ENCODE data around the gene SH3D19.

SH3D19 gene

DNA sequence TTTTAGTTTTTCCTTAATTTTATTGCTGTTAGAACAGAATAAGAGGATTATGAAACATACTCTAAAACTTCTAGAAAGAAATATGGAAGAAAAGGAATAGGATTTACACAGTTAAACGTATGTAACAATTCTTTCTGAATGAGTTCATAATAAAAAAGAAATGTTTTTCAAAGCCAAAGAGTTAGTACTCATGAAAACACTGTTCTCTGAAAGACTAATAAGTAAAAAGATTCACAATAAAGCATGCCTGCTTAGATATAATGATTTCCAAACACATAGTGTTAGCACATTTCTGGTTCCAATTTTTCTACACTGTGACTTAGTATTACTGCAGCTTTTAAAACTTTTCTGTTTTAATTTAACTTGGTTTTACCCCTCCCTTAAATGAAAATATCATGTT, 98.2 kb downstream of the SH3D19 start:
- DNase-seq: no peak

DNA sequence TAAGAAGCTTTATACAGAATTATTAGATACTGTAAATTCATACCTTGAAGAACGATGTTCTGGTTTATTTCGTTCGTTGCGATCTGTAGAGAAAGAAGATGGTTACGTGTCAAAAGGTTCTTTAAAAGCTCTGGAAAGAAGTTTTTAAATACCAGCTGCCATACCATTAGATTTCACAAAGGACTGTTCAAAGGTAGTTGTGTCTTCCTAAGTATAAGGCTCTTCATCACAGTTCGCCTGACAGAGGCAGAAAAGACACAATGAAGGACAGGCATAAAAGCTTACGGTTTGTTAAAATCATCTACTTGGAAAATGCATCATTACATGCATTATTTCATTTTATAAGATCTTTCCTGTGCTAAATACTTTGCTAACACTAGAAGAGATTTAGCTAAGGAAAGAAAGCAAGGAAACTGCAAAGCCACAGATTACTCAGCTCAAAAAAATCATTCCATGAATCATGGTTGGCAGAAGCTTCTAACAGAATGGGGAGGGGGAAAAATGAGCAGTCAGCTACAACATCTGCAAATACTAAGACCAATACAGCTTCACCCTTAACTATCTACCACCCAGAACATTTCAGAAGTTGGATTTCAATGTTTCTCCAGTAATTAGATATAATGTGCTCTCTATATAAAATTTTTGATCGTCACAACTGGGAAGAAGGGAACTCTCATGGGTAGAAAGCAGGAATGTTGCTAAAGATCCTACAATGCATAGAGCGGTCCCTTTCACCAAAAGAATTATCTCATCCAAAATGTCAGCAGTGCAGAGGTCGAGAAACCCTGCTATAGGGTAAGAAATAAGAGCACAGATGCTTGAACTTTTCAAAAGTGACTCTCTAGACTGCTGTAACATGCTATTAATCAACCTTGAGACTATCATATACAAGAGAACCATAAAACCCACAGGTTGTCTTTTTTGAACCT, 99.1 kb downstream of the SH3D19 start:
- no peak for DNase-seq

DNA sequence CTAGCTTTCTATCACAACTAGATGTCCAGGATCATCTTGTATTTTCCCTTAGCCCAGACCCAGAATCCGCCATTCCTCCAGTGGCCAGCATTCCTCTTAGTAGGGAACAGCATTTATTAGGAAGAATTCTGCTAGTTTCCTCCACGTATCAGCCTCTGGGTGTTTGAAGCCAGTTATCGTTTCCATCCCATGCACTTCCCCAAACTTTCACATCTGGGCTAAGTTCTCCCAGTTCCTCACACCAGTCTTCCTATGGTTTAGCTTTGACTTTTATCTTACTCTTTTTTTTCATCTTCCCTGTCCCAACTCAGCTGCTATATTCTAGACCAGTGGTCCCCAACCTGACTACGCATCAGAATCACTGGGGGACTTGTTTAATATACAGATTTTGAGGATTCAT, 101.9 kb downstream of the SH3D19 start:
- no peak for DNase-seq

DNA sequence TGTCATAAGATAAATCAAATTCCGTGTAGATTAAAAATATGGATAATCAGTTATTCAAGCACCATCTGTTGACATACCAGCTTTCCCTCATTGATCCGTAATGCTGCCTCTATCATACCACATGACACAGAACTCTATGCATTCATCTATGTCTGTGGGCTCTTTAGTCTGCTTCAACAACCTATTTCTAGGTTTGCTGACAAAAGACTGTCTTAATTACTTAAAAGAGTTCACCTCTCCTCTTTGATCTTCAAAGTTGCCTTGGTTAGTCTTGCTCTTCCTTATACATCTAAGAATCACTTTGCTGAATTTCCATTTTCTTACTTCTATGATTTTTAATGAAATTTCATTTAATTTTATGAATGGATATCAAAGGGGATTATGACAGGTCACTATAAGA, 105.5 kb downstream of the SH3D19 start:
- DNase-seq: no peak

DNA sequence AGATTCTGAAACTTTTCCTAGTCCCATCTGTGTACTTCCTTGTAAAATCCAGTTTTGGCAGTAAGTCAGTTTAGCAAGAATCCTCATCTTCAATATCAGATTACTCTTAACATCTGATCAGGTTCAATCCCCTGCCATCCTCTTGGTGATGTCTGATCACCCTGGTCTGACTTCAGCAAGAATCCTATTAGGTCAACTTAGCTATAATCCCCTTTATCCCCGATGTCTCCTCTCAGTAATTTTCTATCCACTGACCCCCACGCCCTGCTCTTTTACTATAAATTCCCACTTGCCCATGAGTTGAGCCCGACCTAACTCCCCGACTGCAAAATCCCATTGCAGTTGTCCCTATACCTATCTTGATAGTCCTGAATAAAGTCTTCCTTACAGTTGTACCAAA, 106.3 kb downstream of the SH3D19 start:
- no peak for DNase-seq

DNA sequence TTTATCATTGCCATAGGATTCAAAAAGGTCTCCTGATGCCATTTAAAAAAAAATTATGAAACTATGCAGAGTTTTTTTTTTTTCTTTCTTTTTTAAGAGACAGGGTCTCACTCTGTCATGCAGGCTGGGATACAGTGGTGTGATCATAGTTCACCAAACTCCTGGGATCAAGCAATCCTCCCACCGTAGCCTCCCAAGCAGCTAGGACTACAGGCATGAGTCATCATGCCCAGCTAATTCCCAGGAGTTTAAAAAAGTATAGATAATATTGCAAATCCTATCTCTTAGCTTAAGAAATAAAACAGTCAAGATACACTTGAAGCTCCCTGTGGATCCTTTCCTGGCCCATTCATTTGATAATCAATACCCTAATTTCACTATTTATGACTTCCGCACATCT, 107.1 kb downstream of the SH3D19 start:
- no peak for DNase-seq

DNA sequence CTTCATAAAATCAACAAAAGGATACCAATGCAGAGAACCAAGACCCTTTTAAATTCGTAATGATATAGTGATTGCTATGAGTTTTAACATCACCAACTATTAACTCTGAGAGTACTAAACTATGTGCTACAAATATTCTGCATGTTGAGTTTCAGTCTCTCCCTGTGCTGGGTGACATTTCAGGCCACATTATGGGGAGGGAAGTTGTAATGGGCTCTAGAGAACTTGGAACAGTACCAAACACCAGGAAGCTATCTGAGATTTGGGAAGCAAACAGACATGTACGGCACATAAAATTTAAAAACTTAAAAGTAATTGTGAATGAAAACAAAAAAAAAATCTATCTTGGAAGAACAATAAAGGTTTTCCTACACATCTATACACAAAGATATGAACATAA, 108.1 kb downstream of the SH3D19 start:
- no peak for DNase-seq

DNA sequence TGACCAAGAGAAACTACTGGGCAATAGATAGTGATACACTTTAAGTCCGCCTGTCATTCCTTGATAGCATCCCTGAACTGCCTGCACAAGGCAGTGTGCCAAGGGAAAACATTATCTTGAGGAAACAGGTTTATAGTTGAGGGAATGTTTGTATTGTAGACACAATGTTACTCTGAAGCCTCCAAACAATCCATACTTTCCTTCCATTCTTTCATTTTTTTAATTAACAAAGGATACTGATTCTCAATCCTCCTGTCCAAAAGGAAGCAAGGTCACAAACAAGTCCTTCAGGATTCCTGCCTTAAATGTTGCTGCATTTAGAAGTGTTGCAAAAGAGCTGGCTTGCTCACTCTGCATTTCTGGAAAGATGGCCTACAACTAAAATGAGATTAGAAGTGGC, 110.1 kb downstream of the SH3D19 start:
- DNase-seq: no peak

DNA sequence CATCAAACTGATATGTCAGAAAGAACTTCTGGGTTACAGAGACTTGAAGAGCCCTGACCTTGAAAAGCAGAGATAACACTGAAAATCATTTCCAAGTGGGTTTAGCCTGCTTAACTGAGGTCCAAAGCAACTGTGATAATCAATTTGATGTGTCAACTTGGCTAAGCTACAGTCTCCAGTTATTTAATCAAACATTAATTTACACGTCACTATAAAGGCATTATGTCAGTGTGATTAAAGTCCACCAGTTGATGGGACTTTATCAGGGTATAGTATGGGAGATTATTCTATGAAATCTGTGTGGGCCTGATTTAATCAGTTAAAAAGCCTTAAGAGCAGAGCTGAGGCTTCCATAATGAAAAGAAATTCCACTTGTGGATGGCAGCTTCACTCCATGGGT, 117.5 kb downstream of the SH3D19 start:
- DNase-seq: no peak

DNA sequence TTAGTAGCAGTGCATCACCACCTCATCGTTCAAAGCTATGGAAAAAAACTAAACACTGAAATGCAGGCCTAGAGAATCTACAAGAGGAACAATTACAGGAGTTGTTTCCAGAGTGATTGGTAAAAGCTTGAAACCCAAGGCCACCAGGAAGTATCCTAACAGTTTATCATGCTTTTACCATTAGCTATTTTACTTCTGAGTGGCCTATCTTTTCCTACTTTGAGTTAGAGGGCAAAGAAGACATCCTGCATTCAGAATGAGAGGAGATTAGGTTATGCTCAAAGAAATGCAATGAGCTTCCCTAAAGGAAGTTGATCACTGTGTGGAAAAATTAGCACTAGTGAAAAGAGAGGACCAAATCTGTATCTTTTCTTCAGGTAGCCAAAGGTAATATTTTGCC, 118.2 kb downstream of the SH3D19 start:
- no peak for DNase-seq

DNA sequence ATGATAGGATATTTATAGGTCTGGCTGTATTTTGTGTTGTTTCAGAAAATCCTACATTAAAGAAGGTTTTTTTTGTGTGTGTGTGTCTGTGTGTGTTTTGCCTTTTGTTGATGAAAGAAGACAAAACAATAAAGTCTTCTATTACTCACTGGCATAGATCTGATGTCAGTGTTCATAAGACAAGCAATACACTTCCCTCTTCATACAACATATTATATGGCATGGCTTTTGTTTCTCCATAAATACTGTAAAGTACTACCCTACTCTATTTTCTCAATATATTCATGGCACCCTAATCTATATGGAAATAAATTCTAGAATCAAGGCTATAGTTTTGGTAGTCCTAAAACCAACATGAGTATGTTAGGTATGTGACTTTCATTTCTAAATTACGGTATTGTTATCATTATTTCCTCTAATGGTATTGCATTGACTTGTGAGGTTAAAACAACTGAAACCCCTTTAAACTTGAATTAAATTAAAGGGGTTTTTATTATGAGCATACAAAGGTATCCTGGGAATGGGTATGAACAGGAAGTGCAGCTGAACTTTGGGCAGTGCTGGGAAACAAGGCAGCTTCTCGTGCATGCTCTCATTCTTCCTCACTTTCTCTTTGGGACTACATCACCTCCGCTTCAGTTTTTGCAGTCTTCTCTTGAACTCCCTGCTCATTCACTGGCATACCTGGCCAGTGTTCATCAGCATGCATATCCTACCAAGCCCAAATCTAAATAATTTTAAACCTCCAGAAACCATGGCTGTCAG, 119.0 kb downstream of the SH3D19 start:
- no peak for DNase-seq

DNA sequence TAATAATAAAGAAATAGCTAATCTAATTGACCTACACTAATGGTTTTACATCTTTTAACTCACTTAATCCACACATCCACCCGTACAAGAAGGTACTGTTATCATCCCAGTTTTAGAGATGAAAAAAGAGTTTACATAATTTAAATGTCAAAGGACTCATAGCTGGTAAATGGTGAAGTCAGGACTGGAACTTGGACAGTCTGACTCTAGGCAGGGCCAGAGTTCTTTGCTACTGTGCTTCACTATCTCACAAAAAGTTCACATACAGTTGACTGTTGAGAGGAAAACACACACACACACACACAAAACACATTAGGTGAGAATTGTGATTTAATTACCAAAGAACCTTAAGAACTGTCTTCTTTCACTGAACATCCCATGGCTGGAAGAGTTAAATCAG, 119.7 kb downstream of the SH3D19 start:
- DNase-seq: no peak

DNA sequence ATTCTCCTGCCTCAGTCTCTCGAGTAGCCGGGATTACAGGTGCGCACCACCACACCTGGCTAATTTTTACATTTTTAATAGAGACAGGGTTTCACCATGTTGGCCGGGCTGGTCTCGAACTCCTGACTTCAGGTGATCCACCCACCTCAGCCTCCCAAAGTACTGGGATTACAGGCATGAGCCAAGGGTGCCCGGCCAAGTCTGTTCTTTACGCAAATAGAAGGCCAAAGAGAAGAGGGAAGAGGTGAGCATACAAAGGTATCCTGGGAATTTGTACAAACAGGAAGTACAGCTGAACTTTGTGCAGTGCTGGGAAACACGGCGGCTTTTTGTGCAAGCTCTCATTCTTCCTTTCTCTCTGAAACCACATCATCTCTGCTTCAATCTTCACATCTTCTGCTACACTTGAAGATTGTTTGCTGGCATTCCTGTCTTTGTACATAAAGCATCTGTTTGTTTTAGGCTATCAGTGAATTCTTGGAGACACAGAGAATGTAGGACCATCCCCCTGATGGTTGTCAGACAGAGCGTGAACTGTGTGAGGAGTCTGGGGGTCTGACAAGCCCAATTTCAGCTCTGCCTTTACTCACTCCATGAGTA, 120.4 kb downstream of the SH3D19 start:
- no peak for DNase-seq

DNA sequence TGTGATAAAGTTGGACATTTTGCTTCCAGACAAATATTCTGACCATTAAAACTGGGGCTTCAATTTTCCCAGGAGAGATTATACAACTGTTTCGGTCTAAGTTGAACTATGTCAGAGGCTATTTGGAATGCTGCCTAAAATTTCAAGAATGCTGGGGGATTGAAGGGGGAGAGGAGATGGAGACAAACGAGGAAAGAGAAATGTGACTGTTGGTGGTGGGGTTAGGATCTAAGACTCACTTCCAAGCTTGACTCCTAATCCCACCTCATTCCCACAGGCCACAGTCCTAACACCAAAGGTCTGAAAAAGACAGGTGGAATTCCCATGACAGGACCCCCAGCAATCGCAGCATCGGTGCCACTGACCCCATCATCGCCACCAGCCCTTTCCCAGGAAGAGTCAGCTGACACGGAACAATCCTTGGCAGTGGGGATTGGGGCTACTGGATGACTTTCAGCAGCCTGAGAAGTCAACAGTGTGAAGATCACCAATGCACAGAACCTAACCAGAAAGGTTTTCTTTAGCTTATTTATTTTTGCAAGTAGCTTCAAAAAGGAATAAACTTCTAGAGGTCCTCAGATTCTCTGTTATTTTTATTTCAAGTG, 122.5 kb downstream of the SH3D19 start:
- no peak for DNase-seq

DNA sequence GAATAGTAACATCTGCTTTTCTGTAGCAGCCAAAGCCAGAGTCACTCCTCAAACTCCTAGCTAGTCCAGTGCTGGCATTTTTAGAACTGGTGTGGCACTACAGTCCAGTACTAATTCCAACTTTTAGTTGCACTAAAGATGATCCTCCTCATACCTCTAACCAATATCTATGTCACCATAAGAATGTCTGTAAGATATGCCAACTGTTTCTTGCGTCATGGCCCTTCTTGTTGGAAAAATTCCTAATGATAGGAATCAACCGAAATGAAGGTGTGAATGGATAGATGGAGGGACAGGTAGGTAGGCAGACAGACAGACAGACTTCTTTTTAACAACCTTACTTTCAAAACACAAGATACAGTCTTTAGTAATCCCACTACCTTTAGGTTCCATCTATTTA, 123.0 kb downstream of the SH3D19 start:
- no peak for DNase-seq

DNA sequence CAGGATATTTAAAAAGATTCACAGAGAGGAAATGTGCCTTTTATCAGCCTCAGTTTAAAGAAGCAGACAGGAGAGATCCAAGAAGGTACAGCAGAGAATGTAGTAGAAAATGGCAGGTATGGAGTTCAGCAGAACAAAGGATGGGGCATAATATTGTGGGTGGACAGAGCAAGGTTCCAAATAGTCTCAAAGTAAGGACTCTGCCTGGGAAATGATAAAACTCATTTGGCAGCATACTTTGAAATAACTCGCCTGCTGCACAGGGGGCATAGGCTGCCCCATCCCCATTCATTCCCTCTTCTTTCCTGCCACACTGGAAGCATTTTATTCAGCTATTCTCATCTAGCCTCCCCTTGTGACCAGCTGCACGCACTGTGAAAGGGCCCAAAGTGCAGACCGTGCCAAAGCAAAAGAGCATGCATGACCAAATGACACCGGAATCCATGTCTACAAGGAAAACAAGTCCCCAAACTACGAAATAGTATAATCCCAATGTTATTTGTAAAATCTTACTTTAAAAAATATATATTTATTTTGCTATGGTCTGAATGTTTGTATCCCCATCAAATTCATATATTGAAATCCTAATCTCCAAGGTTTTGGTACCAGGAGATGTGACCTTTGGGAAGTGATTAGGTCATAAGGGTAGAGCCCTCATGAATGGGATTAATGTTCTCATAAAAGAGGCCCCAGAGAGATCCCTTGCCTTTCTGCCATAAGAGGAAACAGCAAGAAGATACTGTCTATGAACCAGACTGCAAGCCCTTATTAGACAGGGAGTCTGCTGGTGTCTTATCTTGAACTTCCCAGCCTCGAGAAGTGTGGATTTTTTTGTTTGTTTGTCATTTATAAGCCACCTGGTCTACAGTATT, 125.8 kb downstream of the SH3D19 start:
- DNase-seq: no peak

DNA sequence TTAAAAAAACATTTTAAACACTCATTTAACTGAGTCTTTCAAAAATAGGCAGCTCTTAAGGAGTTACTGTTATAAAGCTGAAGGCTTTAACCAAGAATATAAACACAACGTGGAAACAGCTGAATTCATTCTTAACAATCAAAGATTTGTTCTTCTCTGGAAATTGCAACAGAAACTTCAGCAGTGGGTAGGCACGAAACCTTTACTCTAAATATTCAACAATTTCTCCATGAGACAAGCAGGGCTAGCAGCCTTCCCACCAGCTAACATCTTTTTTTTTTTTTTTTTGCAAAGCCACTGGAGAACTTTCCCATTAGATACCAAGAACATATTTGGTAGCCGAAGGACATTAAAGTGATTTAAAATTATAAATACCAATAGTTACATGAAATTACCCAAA, 126.7 kb downstream of the SH3D19 start:
- DNase-seq: no peak

DNA sequence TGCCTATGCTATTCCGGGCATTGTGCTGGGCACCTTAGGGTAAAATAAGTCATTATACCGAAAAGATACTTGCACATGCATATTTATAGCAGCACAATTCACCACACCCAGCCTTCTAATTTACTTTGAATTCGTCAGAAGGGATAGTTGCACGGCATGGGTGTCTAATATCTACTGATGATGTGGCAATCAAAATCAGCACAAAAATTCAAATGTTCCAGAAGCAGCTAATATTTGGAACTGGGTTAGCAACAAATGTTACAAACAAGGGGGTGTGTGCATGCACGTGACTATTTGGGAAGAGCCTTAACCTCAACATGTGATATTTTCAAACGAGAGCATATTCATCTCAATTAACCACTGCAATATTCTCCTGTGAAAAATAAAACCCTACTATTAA, 128.2 kb downstream of the SH3D19 start:
- no peak for DNase-seq

DNA sequence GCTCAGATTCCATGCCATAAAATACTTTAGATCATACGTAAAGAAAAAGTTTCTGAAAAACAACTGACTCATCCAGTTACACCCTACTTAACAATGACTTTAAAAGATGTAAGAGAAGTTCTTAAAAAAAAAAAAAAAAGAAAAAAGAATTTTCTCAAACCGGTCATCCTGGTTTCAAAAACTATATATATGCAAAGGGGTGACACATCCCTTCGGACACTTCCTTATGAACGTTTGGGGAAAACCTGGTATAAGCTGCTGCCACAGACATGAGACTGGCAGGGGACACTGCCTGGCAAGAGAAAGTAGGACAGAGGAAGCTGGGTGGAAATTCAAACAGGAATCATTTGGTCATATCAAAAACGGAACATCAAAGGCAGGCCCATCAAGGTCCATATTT, 129.6 kb downstream of the SH3D19 start:
- no peak for DNase-seq

DNA sequence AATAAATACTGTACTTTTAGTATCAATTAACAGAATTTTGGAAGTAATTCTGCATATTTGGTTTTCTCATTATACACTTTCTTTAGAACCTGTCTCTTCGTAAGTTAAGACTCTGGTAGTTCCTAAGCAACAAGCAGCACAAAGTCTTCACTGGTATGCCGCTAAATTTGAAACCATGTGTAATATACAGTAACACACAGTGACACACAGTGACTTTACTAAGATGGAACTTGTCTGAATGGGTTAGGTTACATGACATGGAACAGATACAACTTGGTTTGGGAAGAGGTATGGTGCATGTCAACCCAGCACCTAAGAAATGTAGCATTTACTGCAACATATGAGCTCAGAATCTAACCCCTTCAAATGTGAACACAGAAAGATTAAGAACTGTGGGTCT, 132.0 kb downstream of the SH3D19 start:
- no peak for DNase-seq

DNA sequence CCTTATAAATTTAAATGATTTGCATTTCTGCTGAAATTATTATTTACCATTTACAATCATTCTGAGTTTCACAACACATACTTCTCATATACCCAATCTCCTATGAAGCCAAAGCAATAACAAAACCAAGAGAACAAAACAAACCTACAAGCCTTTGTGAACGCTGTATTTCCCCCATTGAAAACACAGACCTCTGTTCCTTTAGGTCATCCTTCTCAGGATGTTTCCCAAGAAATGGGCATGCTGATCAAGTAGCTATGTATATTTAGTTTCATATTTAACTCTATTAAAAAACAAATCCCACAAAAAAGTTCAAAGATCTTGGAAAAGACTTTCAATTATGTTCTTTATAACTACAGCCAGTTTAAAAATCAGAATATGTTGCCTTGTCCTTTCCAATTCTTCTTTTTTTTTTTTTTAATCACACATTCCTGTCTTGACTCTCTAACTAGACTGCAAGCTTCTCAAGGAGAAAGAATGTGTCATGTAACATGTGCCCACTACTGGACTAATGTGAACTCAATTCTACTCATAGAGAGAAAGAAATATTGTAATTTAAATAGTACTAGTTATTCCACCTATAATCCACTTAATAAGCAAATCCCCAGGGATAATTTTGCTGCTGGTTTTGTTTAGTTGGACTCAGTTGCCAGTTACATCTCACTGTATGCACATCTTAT, 132.7 kb downstream of the SH3D19 start:
- no peak for DNase-seq

Data from CD4-positive, alpha-beta T cell treated with Interleukin-17A for 4 hours (primary cell).